GM12878 (cell line): ENCODE measurements around the gene MEN1. TPM values are rescaled to one million over a fixed set of nuclear protein-coding genes. Genes with fewer than 3 reads are reported as not detected.
"Not testable (repeated sequence)": the region's sequence is repeated elsewhere in the genome, so short reads cannot be mapped to it uniquely, and the experiment has no call there.

Source experiments
- ATAC-seq: fragments of 200-7000 bp; cut with Tn5 transposase; 3 replicates; pipeline ENCODE4 v1.9.1; 2020; ENCODE audit warnings: mild to moderate bottlenecking, moderate library complexity
- BruUV-seq: library from RNA; stranded (reverse); fragments of 400-500 nt; replicated peaks from 2 replicates; lab custom pipeline; 2021; lab: Mats Ljungman, UMichigan
- CTCF ChIA-PET: fragments of 300-600 bp; sonication (Branson Sonifier 250); formaldehyde crosslinking; extraction: SDS; loops from one replicate; lab custom pipeline; 2021; ENCODE audit warnings: inconsistent platforms; lab: Yijun Ruan, JAX
- POLR2A ChIA-PET: fragments of 350-600 bp; formaldehyde crosslinking; extraction: SDS; loops from one replicate; lab custom pipeline; 2021; ENCODE audit warnings: inconsistent platforms; lab: Charles Lee
- RAD21 ChIA-PET: fragments of 300-600 bp; sonication (Branson Sonifier 250); formaldehyde crosslinking; loops from one replicate; lab custom pipeline; 2023; ENCODE audit warnings: antibody characterized with exemption; ENCODE audit not compliant: unreplicated experiment; lab: Charles Lee
- SMC1A ChIA-PET: fragments of 300-600 bp; sonication (Branson Sonifier 250); formaldehyde crosslinking; loops from one replicate; lab custom pipeline; 2023; ENCODE audit not compliant: unreplicated experiment, uncharacterized antibody; lab: Charles Lee
- DNase-seq: peaks from one replicate; pipeline ENCODE4 v3.0.0-alpha.2; 2011; ENCODE audit warnings: low read depth, low spot score
- FAIRE-seq: peaks from 3 replicates; lab custom pipeline; 2011; peaks lifted over from hg19 to GRCh38; lab: Jason Lieb, UNC
- H2AFZ ChIP-seq: 2 replicates; pipeline ENCODE4 v1.6.0; 2011; ENCODE audit warnings: low read depth, low read length, control low read depth; ENCODE audit not compliant: control insufficient read depth
- H3K27ac ChIP-seq: 2 replicates; pipeline ENCODE4 v1.5.1; 2011; ENCODE audit warnings: control low read depth; ENCODE audit not compliant: control insufficient read depth, insufficient read depth
- H3K27me3 ChIP-seq, 2 experiments: replicated peaks in 1 of 2; 2 replicates each; pipeline versions ENCODE4 v1.6.0 to v1.6.1; 2011; ENCODE audit warnings: low read length in 1 of 2; ENCODE audit not compliant: control insufficient read depth in 2 of 2, insufficient read depth in 2 of 2
- H3K36me3 ChIP-seq, 2 experiments: 2 replicates each; pipeline ENCODE4 v1.5.1; 2011; ENCODE audit warnings: low read length in 1 of 2; ENCODE audit not compliant: control insufficient read depth in 2 of 2, insufficient read depth in 2 of 2
- H3K4me1 ChIP-seq: 2 replicates; pipeline ENCODE4 v1.6.1; 2011; ENCODE audit warnings: mild to moderate bottlenecking, low read length, moderate library complexity, mixed read lengths; ENCODE audit not compliant: control insufficient read depth, insufficient read depth
- H3K4me2 ChIP-seq: 2 replicates; pipeline ENCODE4 v1.6.0; 2011; ENCODE audit warnings: control low read depth; ENCODE audit not compliant: control insufficient read depth, insufficient read depth
- H3K4me3 ChIP-seq: fragments of 200-600 bp; sonication (generic); 2 replicates; pipeline ENCODE4 v1.5.1; 2016
- H3K79me2 ChIP-seq: 2 replicates; pipeline ENCODE4 v1.6.0; 2011; ENCODE audit warnings: low read length; ENCODE audit not compliant: control insufficient read depth, insufficient read depth
- H3K9ac ChIP-seq: 2 replicates; pipeline ENCODE4 v1.8.0; 2011; ENCODE audit warnings: low read length, control low read depth, mixed read lengths; ENCODE audit not compliant: control insufficient read depth, insufficient read depth
- H3K9me3 ChIP-seq: replicated peaks from 3 replicates; pipeline ENCODE4 v1.5.1; 2011; ENCODE audit warnings: mild to moderate bottlenecking, low read length; ENCODE audit not compliant: control insufficient read depth, insufficient read depth
- H4K20me1 ChIP-seq: 2 replicates; pipeline ENCODE4 v1.6.0; 2011; ENCODE audit not compliant: control insufficient read depth, insufficient read depth
- ATF2 ChIP-seq: IDR thresholded peaks from 2 replicates; pipeline ENCODE4 v1.6.1; 2012; ENCODE audit warnings: low read length, inconsistent platforms
- BCL11A ChIP-seq: IDR thresholded peaks from 2 replicates; pipeline ENCODE4 v1.6.1; 2011; ENCODE audit warnings: low read depth, low read length
- BRCA1 ChIP-seq: IDR thresholded peaks from 2 replicates; pipeline ENCODE4 v1.6.1; 2011; ENCODE audit warnings: low read depth, low read length, improper control_type of control experiment
- DPF2 ChIP-seq: fragments of 450-650 bp; IDR thresholded peaks from 2 replicates; pipeline ENCODE4 v1.6.1; 2017; ENCODE audit warnings: mild to moderate bottlenecking
- EED ChIP-seq: sonication (generic); IDR thresholded peaks from 2 replicates; pipeline ENCODE4 v1.6.1; 2016; ENCODE audit warnings: antibody characterized with exemption, low read depth
- IKZF2 ChIP-seq, 2 experiments: fragments of 450-650 bp; IDR thresholded peaks; 2 replicates each; pipeline ENCODE4 v1.6.1; 2017; ENCODE audit warnings: mild to moderate bottlenecking in 2 of 2, moderate library complexity in 2 of 2
- MEF2A ChIP-seq: IDR thresholded peaks from 2 replicates; pipeline ENCODE4 v1.6.1; 2011; ENCODE audit warnings: low read depth, mild to moderate bottlenecking, low read length, moderate library complexity; ENCODE audit not compliant: insufficient read depth
- MTA3 ChIP-seq: IDR thresholded peaks from 2 replicates; pipeline ENCODE4 v1.6.1; 2012; ENCODE audit warnings: low read length, inconsistent platforms, borderline replicate concordance
- NKRF ChIP-seq: fragments of 450-650 bp; conservative IDR thresholded peaks from 2 replicates; pipeline ENCODE4 v1.6.1; 2017; ENCODE audit warnings: mild to moderate bottlenecking, moderate library complexity
- PAX8 ChIP-seq: fragments of 450-650 bp; IDR thresholded peaks from 2 replicates; pipeline ENCODE4 v1.6.1; 2017; ENCODE audit warnings: mild to moderate bottlenecking, moderate library complexity
- RBBP5 ChIP-seq: fragments of 200-600 bp; sonication (generic); conservative IDR thresholded peaks from 2 replicates; pipeline ENCODE4 v1.6.1; 2016
- RUNX3 ChIP-seq: IDR thresholded peaks from 2 replicates; pipeline ENCODE4 v1.6.1; 2012; ENCODE audit warnings: low read length, inconsistent platforms
- SPI1 ChIP-seq: IDR thresholded peaks from 2 replicates; pipeline ENCODE4 v1.6.1; 2011; ENCODE audit warnings: low read depth, mild to moderate bottlenecking, low read length, moderate library complexity, borderline replicate concordance; ENCODE audit not compliant: insufficient read depth
- WGBS: methylation state at CpG from one replicate; pipeline ENCODE4 v1.1.6; 2016; ENCODE audit warnings: low lambda C conversion rate; ENCODE audit not compliant: insufficient replicate concordance, insufficient coverage; ENCODE audit errors: missing lambda C conversion rate; 5-methylcytosine and 5-hydroxymethylcytosine counted together
- in situ Hi-C: fragments of 300-500 bp; cut with MboI; formaldehyde crosslinking; loops from 9 replicates; pipeline ENCODE4 v1.14.3; 2018; ENCODE audit warnings: mixed read lengths
- intact Hi-C: fragments of 100-400 bp; cut with micrococcal nuclease; formaldehyde crosslinking; loops from one replicate; pipeline ENCODE4 v1.14.2; 2022; ENCODE audit not compliant: unreplicated experiment
- polyA plus RNA-seq, 11 experiments: library from polyadenylated mRNA; depleted of rRNA in 4 of 11; unstranded in 6 of 11; stranded (reverse) in 5 of 11; fragments of >200 nt; fragmentation: Nextera tagmentation in 4 of 11; fragmentation: Illumina TruSeq in 1 of 11; extraction: Ambion mirVana in 4 of 11; extraction: Trizol in 1 of 11; gene quantifications; 1 replicate in 1 of 11; 2 replicates in 10 of 11; pipeline versions ENCODE4 v1.2.1 to v1.2.3, GENCODE V29; 2011 to 2016; ENCODE audit warnings: inconsistent platforms in 2 of 11, missing spikeins in 2 of 11, low read depth in 1 of 11
- total RNA-seq, 4 experiments: library from RNA; depleted of rRNA in 3 of 4; stranded (reverse); fragments of >200 nt in 3 of 4; fragmentation: Illumina TruSeq in 1 of 4; extraction: Trizol in 1 of 4; gene quantifications; 2 replicates each; pipeline versions ENCODE4 v1.2.1 to v1.2.3, GENCODE V29; 2013 to 2021

Gene MEN1
- total and polyA plus RNA-seq, 10 of the 15 experiments (the other 5 are each of a cell fraction or from before 2014, with no cell fraction given) = 2.5 to 39.7 (median 20.7) TPM

- in situ Hi-C loops, H3K9ac ChIP-seq, H4K20me1 ChIP-seq, H3K27ac ChIP-seq, H3K4me2 ChIP-seq, H3K27me3 ChIP-seq, FAIRE-seq, H3K36me3 ChIP-seq, H2AFZ ChIP-seq, ATAC-seq, H3K79me2 ChIP-seq, H3K4me3 ChIP-seq, H3K9me3 ChIP-seq, DNase-seq, BruUV-seq: not testable (repeated sequence)
- SMC1A ChIA-PET = interaction anchor here (0.6 to 0.9 kb wide), 2 partner anchors 17 to 69 kb away, joined by 3 to 4 read pairs; no protein-coding TSS in a partner anchor
- CTCF ChIA-PET = interaction anchor here (1.2 to 4.4 kb wide), 4 partner anchors 28 to 197 kb away, joined by 3 to 19 read pairs (median 4); no protein-coding TSS in a partner anchor
- 60% methylated on average over 5 of the region's 5 CpGs for WGBS
- RAD21 ChIA-PET = interaction anchor here (1.2 kb wide), 1 partner anchor 33 kb away, joined by 3 read pairs; no protein-coding TSS in a partner anchor
- H3K4me1 ChIP-seq = peaks cover 18% of the 10 kb centered on the region
- POLR2A ChIA-PET = interaction anchor here (0.6 to 2.0 kb wide), 3 partner anchors 9 to 388 kb away, joined by 3 to 7 read pairs (median 3); partner anchors contain the start of gene SF1
- intact Hi-C loops = loop anchor here (2.0 kb wide), 1 partner anchor 73 kb away; no protein-coding TSS in a partner anchor
Measured at GRCh38 chr11:64815433-64815832, 5.1 kb upstream of the MEN1 start.

GRCh38 chr11:64814712-64815187, 4.4 kb upstream of the MEN1 start:
- Histone ChIP-seq H3K36me3 (no peaks in the 10 kb centered on the region), H3K4me3 (no peak overlapping the region), H2AFZ (peak overlapping the region; percentile 10; the same call in 1 of the 2 replicates), H3K4me2 (0 out of 2 replicates have a peak overlapping the region, but pooled peaks have one; percentile 11), H3K27me3 (no peaks in the 10 kb centered on the region), H3K79me2 (no peaks in the 10 kb centered on the region; the same call in 1 of the 2 replicates), H4K20me1 (no peaks in the 10 kb centered on the region), H3K27ac (no peak overlapping the region), H3K9ac (no peak overlapping the region), H3K4me1 (peaks cover 18% of the 10 kb centered on the region), H3K9me3 (no peaks in the 10 kb centered on the region)
- intact Hi-C loops (loop anchor here (2.0 kb wide), 1 partner anchor 72 kb away; no protein-coding TSS in a partner anchor), in situ Hi-C loops (no loop called here)
- peak; percentile 73 for ATAC-seq
- no TSS peak for BruUV-seq
- ChIA-PET RAD21 (interaction anchor here (1.2 kb wide), 1 partner anchor 33 kb away, joined by 3 read pairs; no protein-coding TSS in a partner anchor), SMC1A (interaction anchor here (0.6 to 0.9 kb wide), 3 partner anchors 17 to 69 kb away, joined by 3 to 4 read pairs (median 3); no protein-coding TSS in a partner anchor), CTCF (interaction anchor here (0.9 to 4.4 kb wide), 4 partner anchors 29 to 198 kb away, joined by 3 to 19 read pairs (median 4); no protein-coding TSS in a partner anchor), POLR2A (interaction anchor here (0.6 to 2.0 kb wide), 2 partner anchors 36 to 65 kb away, joined by 3 to 7 read pairs; partner anchors contain the start of gene SF1)
- peak; percentile 94 for DNase-seq
- WGBS = 0% methylated on average over 7 of the region's 7 CpGs
- peak; percentile 96 for FAIRE-seq
- 0 out of 2 replicates have a peak, but pooled peaks have one; percentile 12 for TF ChIP-seq BCL11A
- peak; percentile 31 for TF ChIP-seq ATF2
- peak; percentile 79 to 85 for TF ChIP-seq IKZF2 (IDR thresholded peaks at IDR 0.05)
- no peak for TF ChIP-seq RBBP5
- TF ChIP-seq EED = peak; percentile 46; the same call in 1 of the 2 replicates
- peak; percentile 50; the same call in 1 of the 2 replicates for TF ChIP-seq MTA3
- TF ChIP-seq RUNX3 = peak; percentile 82
- 0 out of 2 replicates have a peak, but pooled peaks have one; percentile 6 for TF ChIP-seq MEF2A
- TF ChIP-seq SPI1 = no peak
- TF ChIP-seq NKRF = no peak
- no peak for TF ChIP-seq PAX8
- peak; percentile 29; the same call in 1 of the 2 replicates for TF ChIP-seq DPF2
- no peak for TF ChIP-seq BRCA1
